ENCODE data around the gene ANKRD50.

Gene ANKRD50

GRCh38 chr4:124712372-124713184 lies at the start of gene ANKRD50:
Gene ANKRD50, minus strand, starts transcription at chr4:124712732. Its CDS starts 2,221 bp downstream, at chr4:124710511.
- DNase-seq = peak; percentile 53

- DNase-seq = no peak
Measured at GRCh38 chr4:124757126-124757525, 44.6 kb upstream of the ANKRD50 start.

GRCh38 chr4:124754681-124755080 lies 42.1 kb upstream of the ANKRD50 start:
- no peak for DNase-seq

- DNase-seq = no peak
Measured at GRCh38 chr4:124753941-124754581, 41.5 kb upstream of the ANKRD50 start.

- no peak for DNase-seq
Measured at GRCh38 chr4:124749421-124749820, 36.9 kb upstream of the ANKRD50 start.

- DNase-seq = no peak
Measured at GRCh38 chr4:124748965-124749364, 36.4 kb upstream of the ANKRD50 start.

- DNase-seq = no peak
Measured at GRCh38 chr4:124745985-124746801, 33.7 kb upstream of the ANKRD50 start.

GRCh38 chr4:124743711-124744110 lies 31.2 kb upstream of the ANKRD50 start:
- no peak for DNase-seq

GRCh38 chr4:124740501-124740900 lies 28.0 kb upstream of the ANKRD50 start:
- DNase-seq = no peak

GRCh38 chr4:124738994-124739393 lies 26.5 kb upstream of the ANKRD50 start:
- no peak for DNase-seq

- no peak for DNase-seq
Measured at GRCh38 chr4:124737619-124738018, 25.1 kb upstream of the ANKRD50 start.

- DNase-seq = no peak
Measured at GRCh38 chr4:124736526-124736925, 24.0 kb upstream of the ANKRD50 start.

- DNase-seq = no peak
Measured at GRCh38 chr4:124727331-124727890, 14.9 kb upstream of the ANKRD50 start.

- DNase-seq = no peak
Measured at GRCh38 chr4:124726269-124726668, 13.7 kb upstream of the ANKRD50 start.

- DNase-seq = no peak
Measured at GRCh38 chr4:124722071-124722470, 9.5 kb upstream of the ANKRD50 start.

GRCh38 chr4:124717101-124717500 lies 4.6 kb upstream of the ANKRD50 start:
- no peak for DNase-seq

GRCh38 chr4:124713185-124713592 lies 657 bp upstream of the ANKRD50 start:
- DNase-seq = no peak

- peak; percentile 6 for DNase-seq
Measured at GRCh38 chr4:124711471-124712371, 811 bp downstream of the ANKRD50 start.

- DNase-seq = no peak
Measured at GRCh38 chr4:124710911-124711310, 1.6 kb downstream of the ANKRD50 start.

- DNase-seq = no peak
Measured at GRCh38 chr4:124710015-124710741, 2.4 kb downstream of the ANKRD50 start.
